Measurements from ENCODE around the gene KCNQ1.

DNA sequence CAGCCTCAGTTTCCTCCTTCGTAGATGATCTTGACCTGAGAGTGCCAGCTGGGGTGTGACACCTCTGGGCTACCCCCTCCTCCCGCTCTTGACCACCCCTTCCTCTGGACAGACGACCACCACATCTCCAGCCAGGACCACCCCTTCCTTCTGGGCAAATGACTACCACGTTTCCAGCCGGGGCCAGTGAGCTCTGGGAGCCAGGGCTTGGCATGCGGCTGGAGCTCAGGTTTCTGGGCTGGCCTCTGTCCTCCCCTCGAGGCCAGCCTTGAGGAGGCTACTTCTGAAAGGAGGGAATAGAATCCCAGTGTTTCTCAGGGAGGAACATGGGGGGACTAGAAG, 134.1 kb downstream of the KCNQ1 start:
- TF ChIP-seq, protein P1, sequence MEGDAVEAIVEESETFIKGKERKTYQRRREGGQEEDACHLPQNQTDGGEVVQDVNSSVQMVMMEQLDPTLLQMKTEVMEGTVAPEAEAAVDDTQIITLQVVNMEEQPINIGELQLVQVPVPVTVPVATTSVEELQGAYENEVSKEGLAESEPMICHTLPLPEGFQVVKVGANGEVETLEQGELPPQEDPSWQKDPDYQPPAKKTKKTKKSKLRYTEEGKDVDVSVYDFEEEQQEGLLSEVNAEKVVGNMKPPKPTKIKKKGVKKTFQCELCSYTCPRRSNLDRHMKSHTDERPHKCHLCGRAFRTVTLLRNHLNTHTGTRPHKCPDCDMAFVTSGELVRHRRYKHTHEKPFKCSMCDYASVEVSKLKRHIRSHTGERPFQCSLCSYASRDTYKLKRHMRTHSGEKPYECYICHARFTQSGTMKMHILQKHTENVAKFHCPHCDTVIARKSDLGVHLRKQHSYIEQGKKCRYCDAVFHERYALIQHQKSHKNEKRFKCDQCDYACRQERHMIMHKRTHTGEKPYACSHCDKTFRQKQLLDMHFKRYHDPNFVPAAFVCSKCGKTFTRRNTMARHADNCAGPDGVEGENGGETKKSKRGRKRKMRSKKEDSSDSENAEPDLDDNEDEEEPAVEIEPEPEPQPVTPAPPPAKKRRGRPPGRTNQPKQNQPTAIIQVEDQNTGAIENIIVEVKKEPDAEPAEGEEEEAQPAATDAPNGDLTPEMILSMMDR (optimal IDR thresholded peaks at IDR 0.05 in 1 of 3, IDR thresholded peaks at IDR 0.05 in 1 of 3, conservative IDR thresholded peaks at IDR 0.05 in 1 of 3; ENCODE audit: extremely low read depth in 1 of 3, insufficient read depth in 2 of 3, low read length in 3 of 3): no peak
- TF ChIP-seq EZH2 (IDR thresholded peaks at IDR 0.05; ENCODE audit: low read length): no peak

Data from keratinocyte (primary cell).